ENCODE data around the gene PIK3C2G. TPM values are rescaled to one million over a fixed set of nuclear protein-coding genes. Genes with fewer than 3 reads are reported as not detected.

Gene PIK3C2G
- total RNA-seq, 1 experiment from 2014 or later = not detected

GRCh38 chr12:18658179-18658578, 396.9 kb downstream of the PIK3C2G start:
- no peak overlapping the region for H4K5ac ChIP-seq (ENCODE audit: insufficient read length, low read depth, low read length)
- no peaks in the 10 kb centered on the region for H3K23me2 ChIP-seq (ENCODE audit: insufficient read length, low read depth, low read length, poor library complexity, severe bottlenecking)
- H4K91ac ChIP-seq (ENCODE audit: insufficient read length, low read depth, low read length) = no peak overlapping the region
- TF ChIP-seq, protein P1, sequence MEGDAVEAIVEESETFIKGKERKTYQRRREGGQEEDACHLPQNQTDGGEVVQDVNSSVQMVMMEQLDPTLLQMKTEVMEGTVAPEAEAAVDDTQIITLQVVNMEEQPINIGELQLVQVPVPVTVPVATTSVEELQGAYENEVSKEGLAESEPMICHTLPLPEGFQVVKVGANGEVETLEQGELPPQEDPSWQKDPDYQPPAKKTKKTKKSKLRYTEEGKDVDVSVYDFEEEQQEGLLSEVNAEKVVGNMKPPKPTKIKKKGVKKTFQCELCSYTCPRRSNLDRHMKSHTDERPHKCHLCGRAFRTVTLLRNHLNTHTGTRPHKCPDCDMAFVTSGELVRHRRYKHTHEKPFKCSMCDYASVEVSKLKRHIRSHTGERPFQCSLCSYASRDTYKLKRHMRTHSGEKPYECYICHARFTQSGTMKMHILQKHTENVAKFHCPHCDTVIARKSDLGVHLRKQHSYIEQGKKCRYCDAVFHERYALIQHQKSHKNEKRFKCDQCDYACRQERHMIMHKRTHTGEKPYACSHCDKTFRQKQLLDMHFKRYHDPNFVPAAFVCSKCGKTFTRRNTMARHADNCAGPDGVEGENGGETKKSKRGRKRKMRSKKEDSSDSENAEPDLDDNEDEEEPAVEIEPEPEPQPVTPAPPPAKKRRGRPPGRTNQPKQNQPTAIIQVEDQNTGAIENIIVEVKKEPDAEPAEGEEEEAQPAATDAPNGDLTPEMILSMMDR (conservative IDR thresholded peaks at IDR 0.05) = no peak
- H3K79me1 ChIP-seq (ENCODE audit: insufficient read depth, low read depth, low read length, poor library complexity, severe bottlenecking) = no peaks in the 10 kb centered on the region
- H2BK12ac ChIP-seq (ENCODE audit: insufficient read length, low read depth, low read length) = no peak overlapping the region
- H3K27me3 ChIP-seq (ENCODE audit: insufficient read depth, low read length) = no peaks in the 10 kb centered on the region
- no peaks in the 10 kb centered on the region for H3K79me2 ChIP-seq (ENCODE audit: insufficient read depth, low read length)
- no peaks in the 10 kb centered on the region; the same call in 1 of the 2 replicates for H3K4me1 ChIP-seq (ENCODE audit: insufficient read depth, low read length)
- H2BK15ac ChIP-seq (ENCODE audit: low read depth, low read length) = no peak overlapping the region
- H2BK120ac ChIP-seq (ENCODE audit: low read depth, low read length, poor library complexity, severe bottlenecking) = no peak overlapping the region
- Mint-ChIP-seq H3K27me3 (ENCODE audit: low read depth) (no peaks in the 10 kb centered on the region), H3K4me1 (peaks cover 12 to 14% of the 10 kb centered on the region in 2 experiments), H3K9me3 (peaks cover 4 to 10% of the 10 kb centered on the region in 2 experiments; a peak in 4 of 5 replicates), H3K27ac (no peak overlapping the region; a peak in 1 of 7 replicates), H3K36me3 (ENCODE audit: insufficient read depth in 1 of 3, low read depth in 3 of 3) (peaks cover 0 to 10% (median 0%) of the 10 kb centered on the region in 3 experiments; a peak in 1 of 7 replicates), H3K4me3 (no peak overlapping the region)
- no peak overlapping the region for H3K56ac ChIP-seq (ENCODE audit: insufficient read length, low read depth, low read length)
- no CpG with 5 or more reads among the region's 2 CpGs for WGBS (ENCODE audit: extremely low coverage, insufficient read length, low lambda C conversion rate)
- no peak overlapping the region for H3K27ac ChIP-seq (ENCODE audit: insufficient read length, low read depth, low read length)
- no peak overlapping the region for H2AFZ ChIP-seq (ENCODE audit: low read length)
- H3K4me2 ChIP-seq (ENCODE audit: insufficient read depth, insufficient read length, low read length) = no peak overlapping the region
- no peak overlapping the region for H3K9ac ChIP-seq (ENCODE audit: extremely low read depth, insufficient read length, low read length)
- no peak overlapping the region for H3K23ac ChIP-seq (ENCODE audit: insufficient read length, low read depth, low read length)
- no peaks in the 10 kb centered on the region for H4K20me1 ChIP-seq (ENCODE audit: control insufficient read depth, insufficient read depth, insufficient read length)
- no peak overlapping the region for H3K14ac ChIP-seq (ENCODE audit: insufficient read depth, low read length)
- H3K4ac ChIP-seq (ENCODE audit: low read depth, low read length) = no peak overlapping the region
- no peak for DNase-seq
- no peak overlapping the region for H2BK20ac ChIP-seq (ENCODE audit: low read depth, low read length, poor library complexity, severe bottlenecking)
- no peak overlapping the region for H2AK5ac ChIP-seq (ENCODE audit: insufficient read length, low read length)
- no peak overlapping the region for H3K18ac ChIP-seq (ENCODE audit: insufficient read length, low read depth, low read length)
- no peaks in the 10 kb centered on the region for H3K9me3 ChIP-seq (ENCODE audit: control insufficient read depth, low read depth, low read length)
- H3T11ph ChIP-seq (ENCODE audit: low read length) = no peak overlapping the region
- H4K8ac ChIP-seq (replicated peaks; ENCODE audit: insufficient read length, low read depth, low read length) = no peak overlapping the region
- no peak overlapping the region for H2BK5ac ChIP-seq (ENCODE audit: insufficient read length, low read length)
